ENCODE data around the gene CFHR1.
"Not testable (repeated sequence)": the region's sequence is repeated elsewhere in the genome, so short reads cannot be mapped to it uniquely, and the experiment has no call there.

Gene CFHR1

DNA sequence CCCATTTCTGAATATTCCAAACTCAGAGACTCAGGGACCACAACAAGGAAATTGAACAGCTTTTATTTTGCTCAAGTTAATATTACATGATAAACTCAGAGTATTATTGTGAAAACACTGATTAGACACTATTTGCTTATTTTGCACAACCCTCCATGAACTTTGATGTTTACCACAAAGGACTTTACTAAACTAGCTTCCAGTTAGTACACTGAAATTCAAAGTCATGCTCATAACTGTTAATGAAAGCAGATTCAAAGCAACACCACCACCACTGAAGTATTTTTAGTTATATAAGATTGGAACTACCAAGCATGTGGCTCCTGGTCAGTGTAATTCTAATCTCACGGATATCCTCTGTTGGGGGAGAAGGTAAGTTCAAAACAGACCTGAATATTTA is at the start of gene CFHR1:
Gene CFHR1, plus strand, starts transcription at position 201 of the 400 bp plus-strand sequence. Its CDS starts 114 bp downstream, at position 315.
- not testable (repeated sequence) for DNase-seq

DNA sequence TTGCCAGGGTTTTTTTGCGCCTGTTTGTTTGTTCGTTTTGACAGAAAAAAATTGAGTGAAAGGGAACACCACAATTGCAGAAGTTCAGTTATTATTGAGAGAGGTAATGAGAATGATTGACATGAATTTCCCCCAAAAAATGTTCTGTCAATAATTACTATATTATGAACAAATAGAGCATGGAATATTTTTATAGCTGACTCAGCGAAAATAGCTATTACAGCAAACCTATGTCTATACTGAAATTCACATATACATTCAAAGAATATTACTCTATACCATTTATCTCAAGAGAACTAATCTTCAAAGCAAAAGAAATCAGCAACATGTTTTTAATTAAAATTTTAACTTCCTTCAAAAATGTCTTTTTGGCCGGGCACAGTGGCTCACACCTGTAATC is 49.7 kb upstream of the CFHR1 start:
- not testable (repeated sequence) for DNase-seq

DNA sequence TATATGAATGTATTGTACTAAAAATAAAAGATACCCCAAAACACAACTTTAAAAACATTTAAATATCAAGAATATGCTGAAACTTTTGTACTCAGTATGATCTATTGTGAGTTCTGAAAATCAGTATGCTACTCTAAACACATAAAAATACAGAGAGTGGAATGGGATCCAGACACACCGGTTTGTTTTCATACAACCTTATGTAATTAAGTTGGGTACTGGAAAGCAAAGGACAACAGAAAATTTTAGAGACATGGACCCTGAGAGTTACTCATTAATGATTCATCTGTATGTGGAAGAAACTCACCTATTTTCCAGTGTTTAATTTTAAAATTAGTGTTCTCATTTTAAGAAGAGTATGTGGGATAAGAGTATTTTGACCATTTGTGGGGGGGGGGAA is 45.8 kb upstream of the CFHR1 start:
- no peak for DNase-seq

DNA sequence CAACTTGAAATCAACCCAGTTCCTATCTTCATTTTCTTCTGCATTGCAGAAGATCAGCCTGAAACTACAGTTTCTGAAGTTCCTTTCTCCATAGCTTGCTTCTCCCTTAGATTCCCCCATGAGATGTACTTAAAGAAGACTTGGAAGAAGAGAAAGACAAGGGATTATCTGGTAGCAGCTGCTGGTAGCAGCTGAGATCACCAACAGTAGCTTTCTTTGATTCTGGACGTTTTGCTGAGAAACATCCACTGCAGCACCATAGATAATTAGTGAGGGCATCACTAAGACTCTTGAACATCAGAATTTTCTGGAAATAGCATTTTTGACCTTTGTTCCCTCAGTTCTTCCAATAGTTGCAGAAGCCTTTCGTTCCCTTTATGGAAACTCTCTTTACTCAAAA is 45.4 kb upstream of the CFHR1 start:
- DNase-seq: no peak

DNA sequence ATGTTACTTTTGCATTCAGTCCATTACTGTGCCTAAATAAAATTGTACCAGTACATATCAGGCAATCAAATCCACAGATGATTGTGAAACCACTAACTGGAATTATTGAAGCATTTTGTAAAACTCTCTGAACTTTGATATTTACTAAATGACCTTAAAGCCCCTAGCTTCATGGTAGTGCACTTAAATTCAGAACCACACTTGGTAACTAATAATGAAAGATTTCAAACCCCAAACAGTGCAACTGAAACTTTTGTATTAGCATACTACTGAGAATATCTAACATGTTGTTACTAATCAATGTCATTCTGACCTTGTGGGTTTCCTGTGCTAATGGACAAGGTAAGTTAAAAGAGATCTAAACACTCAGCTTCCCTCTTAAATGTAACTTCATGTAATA is 44.9 kb upstream of the CFHR1 start, which contains the start of gene CFHR3:
Gene CFHR3, plus strand, starts transcription at position 238 of the 400 bp plus-strand sequence. Its CDS starts 47 bp downstream, at position 285.
- DNase-seq: no peak

- no peak for DNase-seq
These were observed 41.9 kb upstream of the CFHR1 start for GRCh38 chr1:196777603-196778002.

GRCh38 chr1:196779093-196779492 is 40.4 kb upstream of the CFHR1 start:
- DNase-seq: no peak

- not testable (repeated sequence) for DNase-seq
These were observed 28.3 kb upstream of the CFHR1 start for GRCh38 chr1:196791252-196791651.

- not testable (repeated sequence) for DNase-seq
These were observed 25.4 kb upstream of the CFHR1 start for GRCh38 chr1:196794103-196794502.

- DNase-seq: no peak
These were observed 21.6 kb upstream of the CFHR1 start for GRCh38 chr1:196797891-196798290.

- not testable (repeated sequence) for DNase-seq
These were observed 17.6 kb upstream of the CFHR1 start for GRCh38 chr1:196801920-196802319.

GRCh38 chr1:196808529-196809235 is 10.8 kb upstream of the CFHR1 start:
- DNase-seq: no peak

- not testable (repeated sequence) for DNase-seq
These were observed 2.1 kb upstream of the CFHR1 start for GRCh38 chr1:196817442-196817841.

- peak in 1 of 2 experiments; percentile 6 for DNase-seq
These were observed 8.3 kb downstream of the CFHR1 start for GRCh38 chr1:196827860-196828259.

- DNase-seq: not testable (repeated sequence)
These were observed 30.3 kb downstream of the CFHR1 start for GRCh38 chr1:196849613-196850492.

- no peak for DNase-seq
These were observed 36.5 kb downstream of the CFHR1 start for GRCh38 chr1:196856053-196856452.

- DNase-seq: no peak
These were observed 37.7 kb downstream of the CFHR1 start for GRCh38 chr1:196857188-196857587.

DNA sequence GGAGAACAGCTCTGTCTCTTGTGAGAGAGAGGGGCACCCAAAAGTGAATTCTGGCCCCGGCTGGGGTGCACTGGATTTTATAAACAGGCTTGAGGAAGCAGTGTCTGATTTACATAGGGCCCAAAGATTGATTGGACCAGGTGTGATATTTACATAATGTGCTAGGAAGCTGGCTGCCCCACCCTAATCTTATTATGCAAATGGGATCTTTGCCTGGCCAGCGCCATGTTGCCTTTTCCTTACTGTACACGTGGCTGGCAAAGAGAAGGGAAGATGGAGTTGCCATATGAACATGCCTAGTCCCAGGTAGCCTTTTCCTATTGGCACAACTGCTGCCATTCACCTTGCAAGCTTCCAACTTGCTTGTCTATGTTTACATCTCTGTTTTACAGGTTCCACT is 39.3 kb downstream of the CFHR1 start:
- DNase-seq: no peak

- DNase-seq: no peak
These were observed 40.9 kb downstream of the CFHR1 start for GRCh38 chr1:196860323-196860884.

DNA sequence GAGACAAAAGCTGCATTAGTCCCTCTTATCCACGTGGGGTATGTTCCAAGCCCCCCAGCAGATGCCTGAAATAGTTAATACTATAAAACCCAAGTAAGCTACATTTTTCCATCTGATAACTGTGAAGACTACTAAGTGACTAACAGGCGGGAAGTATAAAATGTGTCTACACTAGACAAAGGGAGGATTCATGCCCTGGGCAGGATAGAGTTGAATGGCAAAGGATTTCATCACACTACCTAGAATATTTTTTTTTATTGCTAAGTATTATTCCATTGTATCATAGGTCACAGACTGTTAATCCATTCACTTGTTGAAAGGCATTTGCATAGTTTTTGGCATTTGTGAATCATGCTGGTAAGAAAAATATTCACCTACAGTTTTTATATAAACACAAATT is 41.9 kb downstream of the CFHR1 start:
- no peak for DNase-seq

DNA sequence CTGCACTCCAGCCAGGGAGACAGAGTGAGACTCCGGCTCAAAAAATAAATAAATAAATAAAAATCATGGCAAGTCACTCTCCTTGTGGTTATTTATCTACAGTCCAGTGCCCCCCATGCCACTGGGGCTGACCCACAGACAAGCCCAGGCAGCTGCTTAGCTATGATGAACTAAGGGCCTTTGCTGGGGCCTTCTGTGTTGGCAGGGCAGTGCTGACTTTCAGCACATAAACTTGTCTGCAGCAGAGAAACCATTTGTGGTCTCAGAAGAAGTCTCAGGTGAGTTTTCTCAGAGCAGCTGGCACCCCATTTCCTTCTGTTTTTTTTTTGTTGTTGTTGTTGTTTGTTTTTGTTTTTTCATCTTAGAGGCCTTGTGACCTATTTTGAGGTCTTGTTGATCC is 47.4 kb downstream of the CFHR1 start:
- DNase-seq: no peak

- DNase-seq: no peak
These were observed 53.9 kb downstream of the CFHR1 start for GRCh38 chr1:196873385-196873784.

- no peak for DNase-seq
These were observed 56.4 kb downstream of the CFHR1 start for GRCh38 chr1:196875935-196876334.

DNA sequence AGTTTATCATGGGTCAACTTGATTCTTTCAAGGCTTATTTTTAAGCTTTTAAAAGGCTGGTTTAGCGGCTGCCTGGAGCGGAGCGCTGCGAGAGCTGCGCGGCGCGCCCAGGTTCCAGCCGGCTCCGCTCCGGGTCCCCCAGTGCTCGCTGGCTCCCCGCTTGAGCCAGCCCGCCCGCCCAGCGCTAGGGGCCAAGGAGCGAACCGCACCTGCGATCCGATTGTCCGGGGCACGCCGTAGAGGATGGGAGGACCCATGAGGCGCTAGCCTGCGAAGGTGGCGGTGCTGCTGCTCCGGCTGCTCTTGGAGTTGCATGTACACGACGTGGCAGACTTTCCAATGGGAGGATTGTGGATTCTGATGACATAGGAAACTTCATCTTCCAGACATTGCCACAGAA is 58.4 kb downstream of the CFHR1 start:
- no peak for DNase-seq
